AG10803 (cell line): ENCODE data around the gene ANO9.
"Not testable (repeated sequence)": the region's sequence is repeated elsewhere in the genome, so short reads cannot be mapped to it uniquely, and the experiment has no call there.

Experiments
- DNase-seq: peaks from one replicate; pipeline ENCODE4 v3.0.0; 2010; ENCODE audit warnings: low read depth
- H3K4me3 ChIP-seq: 2 replicates; pipeline ENCODE4 v1.5.1; 2011; ENCODE audit warnings: mild to moderate bottlenecking, low read length, control low read depth
- CTCF ChIP-seq: conservative IDR thresholded peaks from 2 replicates; pipeline ENCODE4 v1.5.1; 2011; ENCODE audit warnings: mild to moderate bottlenecking, low read length, control low read depth, inconsistent platforms

Gene ANO9

GRCh38 chr11:438101-438844 lies 3.5 kb downstream of the ANO9 start:
- no peak overlapping the region for H3K4me3 ChIP-seq
- no peak for TF ChIP-seq CTCF
- no peak for DNase-seq

- H3K4me3 ChIP-seq, result no peak overlapping the region
- no peak for TF ChIP-seq CTCF
- DNase-seq, result no peak
These were observed 4.5 kb downstream of the ANO9 start for GRCh38 chr11:437228-437870.

- not testable (repeated sequence) for H3K4me3 ChIP-seq, DNase-seq
These were observed 6.6 kb downstream of the ANO9 start for GRCh38 chr11:434999-435740.

GRCh38 chr11:434496-434895 lies 7.3 kb downstream of the ANO9 start:
- no peak for TF ChIP-seq CTCF
- no peak overlapping the region for H3K4me3 ChIP-seq
- DNase-seq, result no peak

- no peak for TF ChIP-seq CTCF
- DNase-seq, result no peak
- no peak overlapping the region for H3K4me3 ChIP-seq
These were observed 8.2 kb downstream of the ANO9 start for GRCh38 chr11:433641-434040.

GRCh38 chr11:433111-433510 lies 8.7 kb downstream of the ANO9 start:
- TF ChIP-seq CTCF, result no peak
- H3K4me3 ChIP-seq, result no peak overlapping the region
- no peak for DNase-seq

GRCh38 chr11:432501-433100 lies 9.2 kb downstream of the ANO9 start:
- DNase-seq, result no peak
- TF ChIP-seq CTCF, result no peak
- H3K4me3 ChIP-seq, result no peak overlapping the region
